WTC11 (cell line): Measurements from ENCODE around the gene MCOLN1. TPM values are rescaled to one million over a fixed set of nuclear protein-coding genes. Genes with fewer than 3 reads are reported as not detected.

ENCODE experiments used
- ATAC-seq: fragments of 200-7000 bp; cut with Tn5 transposase; 2 replicates; pipeline ENCODE4 v1.10.0; 2021; ENCODE audit warnings: mild to moderate bottlenecking, moderate library complexity
- CTCF ChIA-PET: fragments of 300-600 bp; sonication (Branson Sonifier 250); formaldehyde crosslinking; loops from one replicate; lab custom pipeline; 2021; ENCODE audit warnings: antibody characterized with exemption; lab: Charles Lee
- POLR2A ChIA-PET: fragments of 350-600 bp; sonication (Branson Sonifier 250); formaldehyde crosslinking; loops from one replicate; lab custom pipeline; 2021; ENCODE audit warnings: antibody characterized with exemption; lab: Charles Lee
- DNase-seq: peaks from one replicate; pipeline ENCODE4 v3.0.0; 2021; ENCODE audit warnings: low spot score
- H3K27ac Mint-ChIP-seq: 2 replicates; pipeline ENCODE4 v1.8.0; 2021; ENCODE audit warnings: mixed read lengths
- H3K27me3 Mint-ChIP-seq: 2 replicates; pipeline ENCODE4 v1.8.0; 2021; ENCODE audit warnings: low read depth, mild to moderate bottlenecking, moderate library complexity, mixed read lengths
- H3K36me3 Mint-ChIP-seq: 2 replicates; pipeline ENCODE4 v1.8.0; 2021; ENCODE audit warnings: mixed read lengths
- H3K4me1 Mint-ChIP-seq: 2 replicates; pipeline ENCODE4 v1.8.0; 2022; ENCODE audit warnings: mixed read lengths
- H3K4me3 Mint-ChIP-seq: 2 replicates; pipeline ENCODE4 v1.8.0; 2021; ENCODE audit warnings: mild to moderate bottlenecking, moderate library complexity, mixed read lengths
- H3K9me3 Mint-ChIP-seq: 2 replicates; pipeline ENCODE4 v1.8.0; 2021; ENCODE audit warnings: mixed read lengths
- CREM ChIP-seq: sonication (generic); formaldehyde crosslinking; IDR thresholded peaks from 2 replicates; pipeline ENCODE4 v1.8.1; 2022; ENCODE audit warnings: mild to moderate bottlenecking, missing genetic modification reagents, moderate library complexity
- FOXK1 ChIP-seq: sonication (generic); formaldehyde crosslinking; IDR thresholded peaks from 2 replicates; pipeline ENCODE4 v1.8.0; 2022; ENCODE audit warnings: mild to moderate bottlenecking, moderate library complexity, missing genetic modification reagents
- MYBL2 ChIP-seq: sonication (generic); formaldehyde crosslinking; IDR thresholded peaks from 2 replicates; pipeline ENCODE4 v1.8.1; 2023; ENCODE audit warnings: mild to moderate bottlenecking, moderate library complexity, missing genetic modification reagents
- NFE2L1 ChIP-seq: sonication (generic); formaldehyde crosslinking; IDR thresholded peaks from 2 replicates; pipeline ENCODE4 v1.8.1; 2023; ENCODE audit warnings: missing genetic modification reagents
- TCF7 ChIP-seq: sonication (generic); formaldehyde crosslinking; IDR thresholded peaks from 2 replicates; pipeline ENCODE4 v1.8.0; 2022; ENCODE audit warnings: mild to moderate bottlenecking, low read depth, missing genetic modification reagents, moderate library complexity
- ZNF121 ChIP-seq: sonication (generic); formaldehyde crosslinking; IDR thresholded peaks from 2 replicates; pipeline ENCODE4 v1.8.0; 2023; ENCODE audit warnings: missing genetic modification reagents
- ZNF138 ChIP-seq: sonication (generic); formaldehyde crosslinking; conservative IDR thresholded peaks from 2 replicates; pipeline ENCODE4 v1.8.1; 2022; ENCODE audit warnings: mild to moderate bottlenecking, moderate library complexity, missing genetic modification reagents
- ZNF317 ChIP-seq: sonication (generic); formaldehyde crosslinking; IDR thresholded peaks from 2 replicates; pipeline ENCODE4 v1.8.1; 2023; ENCODE audit warnings: low read depth, mild to moderate bottlenecking, moderate library complexity, missing genetic modification reagents, borderline replicate concordance
- total RNA-seq: library from RNA; stranded (reverse); gene quantifications from 3 replicates; pipeline ENCODE4 v1.2.3, GENCODE V29; 2021
- TF ChIP-seq, protein P1 (sequence below): fragments of 250-450 bp; sonication (Bioruptor Pico); IDR thresholded peaks from 2 replicates; pipeline ENCODE4 v1.9.0; 2021; ENCODE audit warnings: mild to moderate bottlenecking, borderline replicate concordance
- TF ChIP-seq, protein P2 (sequence below): sonication (generic); formaldehyde crosslinking; IDR thresholded peaks from 2 replicates; pipeline ENCODE4 v1.8.0; 2023; ENCODE audit warnings: mild to moderate bottlenecking, missing genetic modification reagents
- TF ChIP-seq, protein P3 (sequence below): sonication (generic); formaldehyde crosslinking; IDR thresholded peaks from 2 replicates; pipeline ENCODE4 v1.8.0; 2022; ENCODE audit warnings: missing genetic modification reagents
- TF ChIP-seq, protein P4 (sequence below): sonication (generic); formaldehyde crosslinking; IDR thresholded peaks from 2 replicates; pipeline ENCODE4 v1.8.1; 2022; ENCODE audit warnings: missing genetic modification reagents, borderline replicate concordance
- TF ChIP-seq, protein P5 (sequence below): sonication (generic); formaldehyde crosslinking; IDR thresholded peaks from 2 replicates; pipeline ENCODE4 v1.8.1; 2023; ENCODE audit warnings: mild to moderate bottlenecking, moderate library complexity, missing genetic modification reagents
- TF ChIP-seq, protein P6 (sequence below): sonication (generic); formaldehyde crosslinking; IDR thresholded peaks from 2 replicates; pipeline ENCODE4 v1.8.1; 2023; ENCODE audit warnings: mild to moderate bottlenecking, missing genetic modification reagents, moderate library complexity
- TF ChIP-seq, protein P7 (sequence below): sonication (generic); formaldehyde crosslinking; IDR thresholded peaks from 2 replicates; pipeline ENCODE4 v1.8.1; 2023; ENCODE audit warnings: mild to moderate bottlenecking, missing genetic modification reagents, moderate library complexity

The MCOLN1 gene
- total RNA-seq, 1 experiment from 2014 or later = 19.7 TPM

DNA sequence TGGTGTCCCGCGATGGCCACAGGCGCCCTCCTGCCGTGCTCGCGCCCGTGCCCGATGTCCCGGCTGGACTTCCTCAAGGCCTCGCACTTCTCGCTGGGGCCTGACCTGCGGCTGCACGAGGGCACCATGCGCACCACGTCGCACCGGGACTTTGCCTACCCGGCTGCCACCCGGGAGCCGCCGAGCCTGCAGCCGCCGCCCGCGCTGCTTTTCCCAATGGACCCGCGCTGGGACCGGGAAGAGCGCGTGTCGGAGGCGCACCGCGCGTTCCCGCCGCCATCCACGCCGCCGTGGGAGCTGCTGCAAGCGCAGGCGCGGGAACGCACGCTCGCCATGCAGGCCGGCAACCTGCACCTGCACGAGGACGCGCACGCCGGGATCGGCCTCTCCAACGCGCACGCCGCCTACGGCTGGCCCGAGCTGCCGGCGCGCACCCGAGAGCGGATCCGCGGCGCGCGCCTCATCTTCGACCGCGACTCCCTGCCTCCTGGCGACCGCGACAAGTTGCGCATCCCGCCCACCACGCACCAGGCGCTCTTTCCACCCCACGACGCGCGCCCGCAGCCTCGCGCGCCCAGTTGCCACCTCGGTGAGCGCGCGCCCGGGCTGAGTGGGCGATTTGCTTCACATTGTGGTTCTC is 21.5 kb upstream of the MCOLN1 start:
- ChIA-PET POLR2A (interaction anchor here (1.6 kb wide), 1 partner anchor 21 kb away, joined by 3 read pairs; the partner anchor contains the start of gene MCOLN1), CTCF (interaction anchor here (0.6 to 1.6 kb wide), 7 partner anchors 11 to 147 kb away, joined by 3 to 7 read pairs (median 3); partner anchors contain the start of gene MCOLN1)
- Mint-ChIP-seq H3K27me3 (peaks cover 83% of the 10 kb centered on the region), H3K4me3 (peak overlapping the region; percentile 62), H3K4me1 (peaks cover 7% of the 10 kb centered on the region), H3K9me3 (no peaks in the 10 kb centered on the region), H3K36me3 (no peaks in the 10 kb centered on the region), H3K27ac (no peak overlapping the region)
- DNase-seq = peak; percentile 91
- ATAC-seq = peak; percentile 64
- peak; percentile 89 for TF ChIP-seq CREM (CRISPR knock-in tag)
- TF ChIP-seq MYBL2 (CRISPR knock-in tag) = peak; percentile 97
- peak; percentile 85 for TF ChIP-seq ZNF317
- TF ChIP-seq ZNF121 = peak; percentile 22; the same call in 1 of the 2 replicates
- TF ChIP-seq, protein P1, sequence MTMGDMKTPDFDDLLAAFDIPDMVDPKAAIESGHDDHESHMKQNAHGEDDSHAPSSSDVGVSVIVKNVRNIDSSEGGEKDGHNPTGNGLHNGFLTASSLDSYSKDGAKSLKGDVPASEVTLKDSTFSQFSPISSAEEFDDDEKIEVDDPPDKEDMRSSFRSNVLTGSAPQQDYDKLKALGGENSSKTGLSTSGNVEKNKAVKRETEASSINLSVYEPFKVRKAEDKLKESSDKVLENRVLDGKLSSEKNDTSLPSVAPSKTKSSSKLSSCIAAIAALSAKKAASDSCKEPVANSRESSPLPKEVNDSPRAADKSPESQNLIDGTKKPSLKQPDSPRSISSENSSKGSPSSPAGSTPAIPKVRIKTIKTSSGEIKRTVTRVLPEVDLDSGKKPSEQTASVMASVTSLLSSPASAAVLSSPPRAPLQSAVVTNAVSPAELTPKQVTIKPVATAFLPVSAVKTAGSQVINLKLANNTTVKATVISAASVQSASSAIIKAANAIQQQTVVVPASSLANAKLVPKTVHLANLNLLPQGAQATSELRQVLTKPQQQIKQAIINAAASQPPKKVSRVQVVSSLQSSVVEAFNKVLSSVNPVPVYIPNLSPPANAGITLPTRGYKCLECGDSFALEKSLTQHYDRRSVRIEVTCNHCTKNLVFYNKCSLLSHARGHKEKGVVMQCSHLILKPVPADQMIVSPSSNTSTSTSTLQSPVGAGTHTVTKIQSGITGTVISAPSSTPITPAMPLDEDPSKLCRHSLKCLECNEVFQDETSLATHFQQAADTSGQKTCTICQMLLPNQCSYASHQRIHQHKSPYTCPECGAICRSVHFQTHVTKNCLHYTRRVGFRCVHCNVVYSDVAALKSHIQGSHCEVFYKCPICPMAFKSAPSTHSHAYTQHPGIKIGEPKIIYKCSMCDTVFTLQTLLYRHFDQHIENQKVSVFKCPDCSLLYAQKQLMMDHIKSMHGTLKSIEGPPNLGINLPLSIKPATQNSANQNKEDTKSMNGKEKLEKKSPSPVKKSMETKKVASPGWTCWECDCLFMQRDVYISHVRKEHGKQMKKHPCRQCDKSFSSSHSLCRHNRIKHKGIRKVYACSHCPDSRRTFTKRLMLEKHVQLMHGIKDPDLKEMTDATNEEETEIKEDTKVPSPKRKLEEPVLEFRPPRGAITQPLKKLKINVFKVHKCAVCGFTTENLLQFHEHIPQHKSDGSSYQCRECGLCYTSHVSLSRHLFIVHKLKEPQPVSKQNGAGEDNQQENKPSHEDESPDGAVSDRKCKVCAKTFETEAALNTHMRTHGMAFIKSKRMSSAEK = peak; percentile 40; the same call in 1 of the 2 replicates
- TF ChIP-seq TCF7 (CRISPR knock-in tag) = peak; percentile 98
- TF ChIP-seq, protein P2, sequence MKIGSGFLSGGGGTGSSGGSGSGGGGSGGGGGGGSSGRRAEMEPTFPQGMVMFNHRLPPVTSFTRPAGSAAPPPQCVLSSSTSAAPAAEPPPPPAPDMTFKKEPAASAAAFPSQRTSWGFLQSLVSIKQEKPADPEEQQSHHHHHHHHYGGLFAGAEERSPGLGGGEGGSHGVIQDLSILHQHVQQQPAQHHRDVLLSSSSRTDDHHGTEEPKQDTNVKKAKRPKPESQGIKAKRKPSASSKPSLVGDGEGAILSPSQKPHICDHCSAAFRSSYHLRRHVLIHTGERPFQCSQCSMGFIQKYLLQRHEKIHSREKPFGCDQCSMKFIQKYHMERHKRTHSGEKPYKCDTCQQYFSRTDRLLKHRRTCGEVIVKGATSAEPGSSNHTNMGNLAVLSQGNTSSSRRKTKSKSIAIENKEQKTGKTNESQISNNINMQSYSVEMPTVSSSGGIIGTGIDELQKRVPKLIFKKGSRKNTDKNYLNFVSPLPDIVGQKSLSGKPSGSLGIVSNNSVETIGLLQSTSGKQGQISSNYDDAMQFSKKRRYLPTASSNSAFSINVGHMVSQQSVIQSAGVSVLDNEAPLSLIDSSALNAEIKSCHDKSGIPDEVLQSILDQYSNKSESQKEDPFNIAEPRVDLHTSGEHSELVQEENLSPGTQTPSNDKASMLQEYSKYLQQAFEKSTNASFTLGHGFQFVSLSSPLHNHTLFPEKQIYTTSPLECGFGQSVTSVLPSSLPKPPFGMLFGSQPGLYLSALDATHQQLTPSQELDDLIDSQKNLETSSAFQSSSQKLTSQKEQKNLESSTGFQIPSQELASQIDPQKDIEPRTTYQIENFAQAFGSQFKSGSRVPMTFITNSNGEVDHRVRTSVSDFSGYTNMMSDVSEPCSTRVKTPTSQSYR (CRISPR knock-in tag) = peak; percentile 99
- TF ChIP-seq FOXK1 (CRISPR knock-in tag) = peak; percentile 96
- peak; percentile 98 for TF ChIP-seq NFE2L1 (CRISPR knock-in tag)
- TF ChIP-seq, protein P3, sequence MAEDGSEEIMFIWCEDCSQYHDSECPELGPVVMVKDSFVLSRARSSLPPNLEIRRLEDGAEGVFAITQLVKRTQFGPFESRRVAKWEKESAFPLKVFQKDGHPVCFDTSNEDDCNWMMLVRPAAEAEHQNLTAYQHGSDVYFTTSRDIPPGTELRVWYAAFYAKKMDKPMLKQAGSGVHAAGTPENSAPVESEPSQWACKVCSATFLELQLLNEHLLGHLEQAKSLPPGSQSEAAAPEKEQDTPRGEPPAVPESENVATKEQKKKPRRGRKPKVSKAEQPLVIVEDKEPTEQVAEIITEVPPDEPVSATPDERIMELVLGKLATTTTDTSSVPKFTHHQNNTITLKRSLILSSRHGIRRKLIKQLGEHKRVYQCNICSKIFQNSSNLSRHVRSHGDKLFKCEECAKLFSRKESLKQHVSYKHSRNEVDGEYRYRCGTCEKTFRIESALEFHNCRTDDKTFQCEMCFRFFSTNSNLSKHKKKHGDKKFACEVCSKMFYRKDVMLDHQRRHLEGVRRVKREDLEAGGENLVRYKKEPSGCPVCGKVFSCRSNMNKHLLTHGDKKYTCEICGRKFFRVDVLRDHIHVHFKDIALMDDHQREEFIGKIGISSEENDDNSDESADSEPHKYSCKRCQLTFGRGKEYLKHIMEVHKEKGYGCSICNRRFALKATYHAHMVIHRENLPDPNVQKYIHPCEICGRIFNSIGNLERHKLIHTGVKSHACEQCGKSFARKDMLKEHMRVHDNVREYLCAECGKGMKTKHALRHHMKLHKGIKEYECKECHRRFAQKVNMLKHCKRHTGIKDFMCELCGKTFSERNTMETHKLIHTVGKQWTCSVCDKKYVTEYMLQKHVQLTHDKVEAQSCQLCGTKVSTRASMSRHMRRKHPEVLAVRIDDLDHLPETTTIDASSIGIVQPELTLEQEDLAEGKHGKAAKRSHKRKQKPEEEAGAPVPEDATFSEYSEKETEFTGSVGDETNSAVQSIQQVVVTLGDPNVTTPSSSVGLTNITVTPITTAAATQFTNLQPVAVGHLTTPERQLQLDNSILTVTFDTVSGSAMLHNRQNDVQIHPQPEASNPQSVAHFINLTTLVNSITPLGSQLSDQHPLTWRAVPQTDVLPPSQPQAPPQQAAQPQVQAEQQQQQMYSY = peak; percentile 75
- TF ChIP-seq, protein P4, sequence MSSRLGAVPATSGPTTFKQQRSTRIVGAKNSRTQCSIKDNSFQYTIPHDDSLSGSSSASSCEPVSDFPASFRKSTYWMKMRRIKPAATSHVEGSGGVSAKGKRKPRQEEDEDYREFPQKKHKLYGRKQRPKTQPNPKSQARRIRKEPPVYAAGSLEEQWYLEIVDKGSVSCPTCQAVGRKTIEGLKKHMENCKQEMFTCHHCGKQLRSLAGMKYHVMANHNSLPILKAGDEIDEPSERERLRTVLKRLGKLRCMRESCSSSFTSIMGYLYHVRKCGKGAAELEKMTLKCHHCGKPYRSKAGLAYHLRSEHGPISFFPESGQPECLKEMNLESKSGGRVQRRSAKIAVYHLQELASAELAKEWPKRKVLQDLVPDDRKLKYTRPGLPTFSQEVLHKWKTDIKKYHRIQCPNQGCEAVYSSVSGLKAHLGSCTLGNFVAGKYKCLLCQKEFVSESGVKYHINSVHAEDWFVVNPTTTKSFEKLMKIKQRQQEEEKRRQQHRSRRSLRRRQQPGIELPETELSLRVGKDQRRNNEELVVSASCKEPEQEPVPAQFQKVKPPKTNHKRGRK = no peak
- TF ChIP-seq ZNF138 (CRISPR knock-in tag) = peak; percentile 99
- TF ChIP-seq, protein P5, sequence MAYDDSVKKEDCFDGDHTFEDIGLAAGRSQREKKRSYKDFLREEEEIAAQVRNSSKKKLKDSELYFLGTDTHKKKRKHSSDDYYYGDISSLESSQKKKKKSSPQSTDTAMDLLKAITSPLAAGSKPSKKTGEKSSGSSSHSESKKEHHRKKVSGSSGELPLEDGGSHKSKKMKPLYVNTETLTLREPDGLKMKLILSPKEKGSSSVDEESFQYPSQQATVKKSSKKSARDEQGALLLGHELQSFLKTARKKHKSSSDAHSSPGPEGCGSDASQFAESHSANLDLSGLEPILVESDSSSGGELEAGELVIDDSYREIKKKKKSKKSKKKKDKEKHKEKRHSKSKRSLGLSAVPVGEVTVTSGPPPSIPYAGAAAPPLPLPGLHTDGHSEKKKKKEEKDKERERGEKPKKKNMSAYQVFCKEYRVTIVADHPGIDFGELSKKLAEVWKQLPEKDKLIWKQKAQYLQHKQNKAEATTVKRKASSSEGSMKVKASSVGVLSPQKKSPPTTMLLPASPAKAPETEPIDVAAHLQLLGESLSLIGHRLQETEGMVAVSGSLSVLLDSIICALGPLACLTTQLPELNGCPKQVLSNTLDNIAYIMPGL (CRISPR knock-in tag) = peak; percentile 99
- TF ChIP-seq, protein P6, sequence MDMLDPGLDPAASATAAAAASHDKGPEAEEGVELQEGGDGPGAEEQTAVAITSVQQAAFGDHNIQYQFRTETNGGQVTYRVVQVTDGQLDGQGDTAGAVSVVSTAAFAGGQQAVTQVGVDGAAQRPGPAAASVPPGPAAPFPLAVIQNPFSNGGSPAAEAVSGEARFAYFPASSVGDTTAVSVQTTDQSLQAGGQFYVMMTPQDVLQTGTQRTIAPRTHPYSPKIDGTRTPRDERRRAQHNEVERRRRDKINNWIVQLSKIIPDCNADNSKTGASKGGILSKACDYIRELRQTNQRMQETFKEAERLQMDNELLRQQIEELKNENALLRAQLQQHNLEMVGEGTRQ (CRISPR knock-in tag) = peak; percentile 43; the same call in 1 of the 2 replicates
- TF ChIP-seq, protein P7, sequence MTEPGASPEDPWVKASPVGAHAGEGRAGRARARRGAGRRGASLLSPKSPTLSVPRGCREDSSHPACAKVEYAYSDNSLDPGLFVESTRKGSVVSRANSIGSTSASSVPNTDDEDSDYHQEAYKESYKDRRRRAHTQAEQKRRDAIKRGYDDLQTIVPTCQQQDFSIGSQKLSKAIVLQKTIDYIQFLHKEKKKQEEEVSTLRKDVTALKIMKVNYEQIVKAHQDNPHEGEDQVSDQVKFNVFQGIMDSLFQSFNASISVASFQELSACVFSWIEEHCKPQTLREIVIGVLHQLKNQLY = peak; percentile 97
